Ishikawa (cell line): ENCODE data around the gene MATN1.

Source experiments
- CEBPB ChIP-seq: IDR thresholded peaks from 2 replicates; pipeline ENCODE4 v1.6.1; 2012
- CREB1 ChIP-seq: IDR thresholded peaks from 2 replicates; pipeline ENCODE4 v1.6.1; 2012; ENCODE audit warnings: low read depth
- EGR1 ChIP-seq: IDR thresholded peaks from 2 replicates; pipeline ENCODE4 v1.6.1; 2012
- EP300 ChIP-seq: IDR thresholded peaks from 2 replicates; pipeline ENCODE4 v1.6.1; 2012; ENCODE audit warnings: borderline replicate concordance
- FOXM1 ChIP-seq: IDR thresholded peaks from 2 replicates; pipeline ENCODE4 v1.6.1; 2012; ENCODE audit warnings: low read depth, borderline replicate concordance
- NFIC ChIP-seq: IDR thresholded peaks from 2 replicates; pipeline ENCODE4 v1.6.1; 2012
- RAD21 ChIP-seq: IDR thresholded peaks from 2 replicates; pipeline ENCODE4 v1.6.1; 2012; ENCODE audit warnings: low read depth
- TAF1 ChIP-seq: IDR thresholded peaks from 2 replicates; pipeline ENCODE4 v1.6.1; 2012; ENCODE audit warnings: low read depth, mild to moderate bottlenecking
- TCF12 ChIP-seq: IDR thresholded peaks from 2 replicates; pipeline ENCODE4 v1.6.1; 2012; ENCODE audit warnings: low read depth
- TEAD4 ChIP-seq: IDR thresholded peaks from 2 replicates; pipeline ENCODE4 v1.6.1; 2012
- YY1 ChIP-seq: IDR thresholded peaks from 2 replicates; pipeline ENCODE4 v1.6.1; 2012; ENCODE audit warnings: low read depth
- ZBTB7A ChIP-seq: IDR thresholded peaks from 2 replicates; pipeline ENCODE4 v1.6.1; 2012; ENCODE audit warnings: low read depth
- TF ChIP-seq, protein P1 (sequence below): IDR thresholded peaks from 2 replicates; pipeline ENCODE4 v1.6.1; 2012; ENCODE audit warnings: low read depth, mild to moderate bottlenecking
- TF ChIP-seq, protein P2 (sequence below): IDR thresholded peaks from 2 replicates; pipeline ENCODE4 v1.6.1; 2012
- TF ChIP-seq, protein P3 (sequence below): IDR thresholded peaks from 2 replicates; pipeline ENCODE4 v1.6.1; 2012

MATN1 gene

DNA sequence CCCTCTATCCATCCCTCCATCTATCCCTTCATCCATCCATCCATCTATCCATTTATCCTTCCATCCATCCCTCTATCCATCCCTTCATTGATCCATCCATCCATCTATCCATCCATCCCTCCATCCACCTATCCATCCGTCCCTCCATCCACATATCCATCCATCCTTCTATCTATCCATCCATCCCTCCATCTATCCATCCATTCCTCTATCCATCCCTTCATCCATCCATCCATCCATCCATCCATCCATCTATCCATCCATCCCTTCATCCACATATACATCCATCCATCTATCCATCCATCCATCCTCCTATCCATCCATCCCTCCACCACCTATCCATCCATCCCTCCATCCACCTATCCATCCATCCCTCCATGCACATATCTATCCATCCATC lies 23.6 kb downstream of the MATN1 start:
- TF ChIP-seq CEBPB (no peak), EP300 (no peak), NFIC (no peak), RAD21 (no peak), TEAD4 (no peak), CREB1 (no peak), TCF12 (no peak), EGR1 (no peak), YY1 (no peak), TAF1 (no peak), ZBTB7A (no peak), FOXM1 (no peak)
- TF ChIP-seq, protein P1, sequence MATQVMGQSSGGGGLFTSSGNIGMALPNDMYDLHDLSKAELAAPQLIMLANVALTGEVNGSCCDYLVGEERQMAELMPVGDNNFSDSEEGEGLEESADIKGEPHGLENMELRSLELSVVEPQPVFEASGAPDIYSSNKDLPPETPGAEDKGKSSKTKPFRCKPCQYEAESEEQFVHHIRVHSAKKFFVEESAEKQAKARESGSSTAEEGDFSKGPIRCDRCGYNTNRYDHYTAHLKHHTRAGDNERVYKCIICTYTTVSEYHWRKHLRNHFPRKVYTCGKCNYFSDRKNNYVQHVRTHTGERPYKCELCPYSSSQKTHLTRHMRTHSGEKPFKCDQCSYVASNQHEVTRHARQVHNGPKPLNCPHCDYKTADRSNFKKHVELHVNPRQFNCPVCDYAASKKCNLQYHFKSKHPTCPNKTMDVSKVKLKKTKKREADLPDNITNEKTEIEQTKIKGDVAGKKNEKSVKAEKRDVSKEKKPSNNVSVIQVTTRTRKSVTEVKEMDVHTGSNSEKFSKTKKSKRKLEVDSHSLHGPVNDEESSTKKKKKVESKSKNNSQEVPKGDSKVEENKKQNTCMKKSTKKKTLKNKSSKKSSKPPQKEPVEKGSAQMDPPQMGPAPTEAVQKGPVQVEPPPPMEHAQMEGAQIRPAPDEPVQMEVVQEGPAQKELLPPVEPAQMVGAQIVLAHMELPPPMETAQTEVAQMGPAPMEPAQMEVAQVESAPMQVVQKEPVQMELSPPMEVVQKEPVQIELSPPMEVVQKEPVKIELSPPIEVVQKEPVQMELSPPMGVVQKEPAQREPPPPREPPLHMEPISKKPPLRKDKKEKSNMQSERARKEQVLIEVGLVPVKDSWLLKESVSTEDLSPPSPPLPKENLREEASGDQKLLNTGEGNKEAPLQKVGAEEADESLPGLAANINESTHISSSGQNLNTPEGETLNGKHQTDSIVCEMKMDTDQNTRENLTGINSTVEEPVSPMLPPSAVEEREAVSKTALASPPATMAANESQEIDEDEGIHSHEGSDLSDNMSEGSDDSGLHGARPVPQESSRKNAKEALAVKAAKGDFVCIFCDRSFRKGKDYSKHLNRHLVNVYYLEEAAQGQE, result no peak
- TF ChIP-seq, protein P2, sequence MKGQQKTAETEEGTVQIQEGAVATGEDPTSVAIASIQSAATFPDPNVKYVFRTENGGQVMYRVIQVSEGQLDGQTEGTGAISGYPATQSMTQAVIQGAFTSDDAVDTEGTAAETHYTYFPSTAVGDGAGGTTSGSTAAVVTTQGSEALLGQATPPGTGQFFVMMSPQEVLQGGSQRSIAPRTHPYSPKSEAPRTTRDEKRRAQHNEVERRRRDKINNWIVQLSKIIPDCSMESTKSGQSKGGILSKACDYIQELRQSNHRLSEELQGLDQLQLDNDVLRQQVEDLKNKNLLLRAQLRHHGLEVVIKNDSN, result no peak
- TF ChIP-seq, protein P3, sequence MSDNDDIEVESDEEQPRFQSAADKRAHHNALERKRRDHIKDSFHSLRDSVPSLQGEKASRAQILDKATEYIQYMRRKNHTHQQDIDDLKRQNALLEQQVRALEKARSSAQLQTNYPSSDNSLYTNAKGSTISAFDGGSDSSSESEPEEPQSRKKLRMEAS, result no peak

DNA sequence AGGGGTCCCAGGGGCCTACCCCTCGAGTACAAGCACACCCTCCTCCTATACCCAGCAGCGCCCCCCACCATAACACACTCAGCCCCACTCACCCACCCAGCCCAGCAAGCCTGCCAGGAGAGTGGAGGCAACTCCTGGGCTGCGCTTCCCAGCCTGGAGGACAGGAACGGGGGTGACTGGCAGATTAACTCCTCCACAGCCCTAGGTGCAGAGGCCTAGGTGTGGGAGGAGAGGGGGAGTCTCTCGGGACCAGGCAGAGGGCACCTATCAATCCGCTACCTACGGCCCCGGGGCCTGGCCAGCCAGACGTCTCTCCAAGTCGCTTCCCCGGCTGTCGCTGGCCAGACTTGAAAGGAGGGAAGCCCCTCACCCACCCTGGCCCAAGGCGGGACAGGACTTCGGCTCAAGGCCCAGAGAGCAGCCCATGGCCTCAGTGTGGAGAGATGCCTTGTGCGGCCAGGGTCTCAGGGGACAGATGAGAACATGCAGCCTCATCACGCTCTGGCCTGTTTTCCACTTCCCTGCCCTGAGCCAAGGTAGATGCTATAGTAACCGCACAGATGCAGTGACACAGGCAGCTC lies 24.9 kb downstream of the MATN1 start:
- TF ChIP-seq CREB1 (no peak), TAF1 (no peak), ZBTB7A (no peak), RAD21 (no peak), YY1 (no peak), FOXM1 (no peak), NFIC (no peak)
- TF ChIP-seq, protein P2, result no peak
- TF ChIP-seq, protein P3, result no peak

DNA sequence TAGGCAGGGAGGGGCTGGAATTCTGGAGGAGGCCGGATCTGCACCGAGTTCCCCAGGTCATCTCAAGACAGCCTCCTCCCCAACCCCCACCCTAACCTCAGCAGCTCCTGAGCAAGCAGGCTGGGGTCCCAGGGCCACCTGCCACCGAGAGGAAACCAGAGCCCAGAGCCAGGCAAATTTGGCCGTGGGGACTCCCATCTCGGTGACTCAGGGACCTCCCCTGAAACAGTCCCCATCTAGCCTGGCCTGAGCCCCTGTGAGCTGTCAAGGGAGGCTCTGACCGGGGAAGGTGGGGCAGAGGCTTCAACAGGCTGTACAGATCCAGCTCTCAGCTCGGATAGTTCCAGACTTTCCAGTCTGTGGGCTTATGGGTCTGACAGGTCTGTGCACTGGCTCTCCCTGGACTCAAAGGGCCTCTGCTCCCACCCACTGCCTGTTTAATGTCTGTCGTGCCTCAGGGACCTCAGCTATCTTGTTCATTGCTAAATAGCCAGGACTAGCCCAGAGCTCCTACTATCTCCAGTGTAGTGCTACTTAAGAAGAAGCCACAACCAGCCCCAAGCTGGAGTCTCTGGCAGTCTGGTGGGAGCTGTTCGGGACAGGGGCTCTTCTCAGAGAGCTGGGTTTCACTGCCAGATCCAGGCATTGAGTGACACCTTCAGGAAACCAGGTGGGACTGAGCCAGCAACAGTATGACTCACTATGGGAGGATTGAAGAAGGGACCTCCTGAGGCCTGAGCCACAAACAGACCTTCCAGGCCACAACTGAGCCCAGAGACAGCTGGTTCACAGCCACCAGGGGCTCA lies 25.6 kb downstream of the MATN1 start:
- TF ChIP-seq CREB1 (no peak), ZBTB7A (no peak), EGR1 (no peak), RAD21 (peak; percentile 18; the same call in 1 of the 2 replicates)

DNA sequence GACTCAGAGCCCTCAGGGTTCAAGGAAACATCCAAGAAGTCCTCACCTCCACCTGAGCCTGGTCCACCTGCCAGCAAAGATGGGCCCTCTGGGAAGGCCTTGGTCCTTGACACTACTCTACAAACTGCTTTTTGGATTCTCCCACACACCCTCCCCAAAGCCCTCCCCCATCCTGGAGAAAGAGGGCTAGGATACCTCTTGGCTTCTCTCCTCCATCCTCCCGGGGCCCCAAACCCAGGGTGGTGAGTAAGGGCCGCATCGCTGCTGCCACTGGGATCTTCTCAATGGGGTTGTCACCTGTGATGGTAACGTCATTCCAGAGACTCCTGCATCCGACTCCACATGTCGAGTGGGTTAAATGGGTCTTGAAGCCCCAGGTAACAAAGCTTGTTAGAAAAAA lies 26.6 kb downstream of the MATN1 start:
- TF ChIP-seq, protein P2, result no peak
- no peak for TF ChIP-seq YY1
- TF ChIP-seq CEBPB, result no peak
- no peak for TF ChIP-seq CREB1
- no peak for TF ChIP-seq TEAD4
- no peak for TF ChIP-seq TAF1
- no peak for TF ChIP-seq EP300
- no peak for TF ChIP-seq EGR1
- no peak for TF ChIP-seq TCF12
- TF ChIP-seq, protein P3, result no peak
- TF ChIP-seq NFIC, result no peak
- no peak for TF ChIP-seq FOXM1
- no peak for TF ChIP-seq ZBTB7A
- TF ChIP-seq, protein P1, result no peak
- TF ChIP-seq RAD21, result no peak

DNA sequence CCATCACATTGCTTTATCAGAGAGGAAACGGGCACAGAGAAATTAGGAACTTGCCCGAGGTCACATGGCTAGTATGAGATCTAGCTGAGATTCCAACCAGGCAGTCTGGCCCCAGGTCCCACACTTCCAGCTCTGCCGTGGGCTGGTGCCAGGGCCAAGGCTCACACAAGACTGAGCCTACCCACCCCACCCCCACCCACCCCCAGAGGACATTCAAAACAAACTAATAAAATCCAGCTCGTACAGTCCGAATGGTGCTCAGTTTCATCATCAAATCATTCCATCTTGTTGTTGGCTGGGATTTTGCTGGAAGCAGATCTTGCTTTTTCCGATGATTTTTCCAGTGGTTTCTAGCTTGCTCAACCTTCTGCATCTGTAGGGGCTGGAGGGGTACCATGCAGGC lies 27.9 kb downstream of the MATN1 start:
- no peak for TF ChIP-seq YY1
- TF ChIP-seq TCF12, result no peak
- no peak for TF ChIP-seq RAD21
- TF ChIP-seq CREB1, result no peak
